Neuron (in vitro differentiated cells): ENCODE measurements around the gene WDR26.
A peak's percentile ranks its signal among the peaks of the same experiment; 100 is the strongest.
"Not testable (repeated sequence)": the region's sequence is repeated elsewhere in the genome, so short reads cannot be mapped to it uniquely, and the experiment has no call there.

Experiments
- H2AFZ ChIP-seq: one replicate; pipeline ENCODE4 v1.6.1; 2013; ENCODE audit warnings: low read depth, mild to moderate bottlenecking, inconsistent platforms, low read length, moderate library complexity
- H3K27me3 ChIP-seq: one replicate; pipeline ENCODE4 v1.6.1; 2013; ENCODE audit warnings: low read length; ENCODE audit not compliant: insufficient read depth
- H3K36me3 ChIP-seq: one replicate; pipeline ENCODE4 v1.6.1; 2013; ENCODE audit warnings: low read length; ENCODE audit not compliant: insufficient read depth
- H3K4me1 ChIP-seq: one replicate; pipeline ENCODE4 v1.6.1; 2013; ENCODE audit warnings: low read length; ENCODE audit not compliant: insufficient read depth
- H3K4me3 ChIP-seq: 2 replicates; pipeline ENCODE4 v1.5.1; 2013; ENCODE audit warnings: mild to moderate bottlenecking, low read length, moderate library complexity
- H3K9me3 ChIP-seq: one replicate; pipeline ENCODE4 v1.6.1; 2013; ENCODE audit warnings: low read length

The WDR26 gene

DNA sequence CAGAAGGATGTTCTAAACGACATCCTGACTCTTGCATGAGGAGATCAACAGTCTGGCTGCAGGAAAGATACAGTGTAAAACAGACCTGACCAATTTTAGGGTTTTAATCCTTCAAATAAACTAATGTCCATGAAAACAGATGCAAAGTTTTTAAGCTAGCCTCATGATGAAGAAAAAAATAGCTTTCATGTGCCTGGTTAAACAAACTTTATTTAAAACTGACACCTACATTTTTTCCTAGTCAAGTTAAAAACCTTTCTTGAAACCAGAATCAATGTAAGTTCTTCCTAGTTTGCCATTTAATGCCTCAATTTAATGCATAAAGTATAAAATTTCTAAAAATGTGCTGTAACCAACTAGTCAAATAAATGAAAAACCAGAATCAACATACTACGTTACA, 2.9 kb downstream of the WDR26 start:
- H3K9me3 ChIP-seq: no peaks in the 10 kb centered on the region
- H3K4me3 ChIP-seq: peak overlapping the region; percentile 71
- H3K4me1 ChIP-seq: peaks cover 44% of the 10 kb centered on the region
- no peaks in the 10 kb centered on the region for H3K27me3 ChIP-seq
- H3K36me3 ChIP-seq: peaks cover 34% of the 10 kb centered on the region
- H2AFZ ChIP-seq: no peak overlapping the region

DNA sequence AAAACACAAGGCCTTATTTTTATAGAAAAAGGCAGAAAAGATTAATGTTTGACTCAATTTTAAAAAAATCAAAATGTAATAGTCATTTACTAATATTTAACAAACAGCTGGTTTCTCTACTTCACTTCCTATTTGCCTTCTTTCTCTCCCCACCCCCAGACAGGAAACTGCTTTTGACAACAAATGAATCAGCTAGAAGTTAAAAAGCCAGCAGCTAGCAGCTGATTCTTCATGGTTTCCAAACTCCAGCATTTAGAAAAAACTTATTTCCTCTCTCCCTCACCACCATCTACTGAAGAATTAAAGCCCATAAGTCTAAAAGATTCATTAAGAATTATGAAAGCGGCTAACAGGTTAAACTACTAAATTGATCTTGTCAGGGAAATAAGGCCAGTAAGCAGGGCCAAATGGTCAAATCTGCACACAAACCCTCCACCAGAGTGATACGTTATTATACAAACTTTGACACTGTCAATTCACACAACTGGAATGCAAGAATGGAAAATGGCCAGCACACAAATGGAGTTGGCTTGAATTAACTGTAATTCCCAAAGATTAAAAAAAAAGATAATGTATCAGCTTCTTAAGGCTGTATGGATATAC, 4.0 kb downstream of the WDR26 start:
- H3K4me3 ChIP-seq: no peak overlapping the region
- peaks cover 37% of the 10 kb centered on the region for H3K4me1 ChIP-seq

DNA sequence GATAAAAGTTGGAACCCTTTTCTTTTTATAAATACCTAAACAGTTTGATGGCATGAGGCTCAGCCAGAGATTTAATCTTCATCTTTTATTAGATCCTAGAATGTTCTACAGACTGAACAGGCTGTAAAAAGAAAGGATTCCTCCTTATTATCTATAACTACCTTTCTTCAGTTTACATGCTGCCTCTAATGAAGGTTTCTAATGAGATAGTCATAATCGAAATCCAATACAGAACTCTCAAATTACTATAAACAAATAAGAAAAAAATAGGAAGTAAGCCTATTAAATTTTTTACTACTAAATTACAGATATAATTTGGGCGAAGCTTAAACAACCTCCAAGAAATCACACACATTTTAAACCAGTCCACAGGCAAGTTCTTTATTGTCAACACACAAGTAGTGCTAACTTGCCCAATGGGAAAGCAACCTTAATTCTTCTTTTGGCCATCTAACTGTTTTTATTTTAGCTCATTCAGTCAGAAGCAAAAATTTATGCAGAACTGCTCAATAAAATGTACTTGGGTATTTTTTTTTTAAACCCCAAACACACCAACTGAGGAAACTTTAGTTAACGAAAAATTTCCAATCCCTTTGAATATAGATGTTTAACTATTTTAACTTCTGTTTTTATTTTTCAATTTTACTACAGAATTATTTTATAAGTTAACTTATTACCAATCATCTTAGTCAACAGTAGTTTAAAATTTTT, 4.8 kb downstream of the WDR26 start:
- Histone ChIP-seq H2AFZ (no peak overlapping the region), H3K36me3 (peaks cover 48% of the 10 kb centered on the region), H3K4me3 (no peak overlapping the region), H3K9me3 (no peaks in the 10 kb centered on the region), H3K27me3 (no peaks in the 10 kb centered on the region), H3K4me1 (peaks cover 32% of the 10 kb centered on the region)

More for the DNA sequence above, 4.0 kb downstream of the WDR26 start:
- H2AFZ ChIP-seq: no peak overlapping the region
- H3K9me3 ChIP-seq: no peaks in the 10 kb centered on the region
- no peaks in the 10 kb centered on the region for H3K27me3 ChIP-seq
- peaks cover 40% of the 10 kb centered on the region for H3K36me3 ChIP-seq

DNA sequence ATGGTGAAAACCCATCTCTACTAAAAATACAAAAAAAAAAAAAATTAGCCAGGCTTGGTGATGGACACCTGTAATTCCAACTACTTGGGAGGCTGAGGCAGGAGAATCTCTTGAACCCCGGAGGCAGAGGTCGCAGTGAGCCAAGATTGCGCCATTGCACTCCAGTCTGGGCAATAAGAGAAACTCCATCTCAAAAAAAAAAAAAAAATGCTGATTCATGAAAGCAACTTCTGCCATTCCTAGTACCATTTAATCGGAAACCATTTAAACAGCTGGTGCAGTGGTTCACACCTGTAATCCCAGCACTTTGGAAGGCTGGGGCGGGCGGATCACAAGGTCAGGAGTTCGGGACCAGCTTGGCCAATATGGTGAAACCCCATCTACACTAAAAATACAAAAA, 5.9 kb downstream of the WDR26 start:
- Histone ChIP-seq H3K36me3 (peaks cover 58% of the 10 kb centered on the region), H3K4me1 (peaks cover 32% of the 10 kb centered on the region)
- not testable (repeated sequence) for H3K4me3 ChIP-seq, H3K27me3 ChIP-seq, H2AFZ ChIP-seq, H3K9me3 ChIP-seq

DNA sequence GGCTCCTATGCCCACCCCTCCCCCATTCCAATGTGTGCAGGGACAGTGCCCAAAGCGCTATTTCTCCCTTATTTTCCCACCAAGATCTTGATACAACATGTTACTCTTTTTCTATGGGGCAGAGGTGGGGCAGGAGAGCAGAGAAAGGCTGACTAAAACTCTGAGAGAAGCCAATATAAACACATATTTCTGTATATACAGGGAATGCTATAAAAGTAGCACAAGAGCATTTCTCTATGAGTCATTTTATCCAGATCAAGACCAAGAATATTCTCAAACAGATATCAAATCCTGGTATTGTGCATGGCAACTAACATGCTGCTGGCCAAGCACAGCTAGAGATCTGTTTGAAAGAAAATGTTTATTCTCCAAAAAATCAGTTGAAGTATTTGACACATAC, 7.3 kb downstream of the WDR26 start:
- Histone ChIP-seq H3K9me3 (no peaks in the 10 kb centered on the region), H3K27me3 (no peaks in the 10 kb centered on the region), H3K36me3 (peaks cover 72% of the 10 kb centered on the region), H3K4me3 (no peak overlapping the region), H3K4me1 (peaks cover 25% of the 10 kb centered on the region), H2AFZ (no peak overlapping the region)

DNA sequence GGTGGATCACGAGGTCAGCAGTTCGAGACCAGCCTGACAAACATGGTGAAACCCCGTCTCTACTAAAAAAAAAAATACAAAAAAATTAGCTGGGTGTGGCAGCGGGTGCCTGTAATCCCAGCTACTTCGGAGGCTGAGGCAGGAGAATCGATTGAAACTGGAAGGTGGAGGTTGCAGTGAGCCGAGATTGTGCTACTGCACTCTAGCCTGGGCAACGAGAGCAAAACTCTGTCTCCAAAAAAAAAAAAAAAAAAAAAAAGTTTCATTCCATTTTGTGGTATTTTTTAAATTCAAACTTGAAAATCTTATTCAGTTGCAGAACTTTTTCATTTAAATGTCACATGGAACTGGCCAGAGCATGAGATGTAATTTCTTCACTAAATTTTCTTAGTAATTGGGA, 7.7 kb downstream of the WDR26 start:
- not testable (repeated sequence) for H3K9me3 ChIP-seq, H2AFZ ChIP-seq, H3K4me3 ChIP-seq, H3K27me3 ChIP-seq
- peaks cover 76% of the 10 kb centered on the region for H3K36me3 ChIP-seq
- H3K4me1 ChIP-seq: peaks cover 20% of the 10 kb centered on the region

DNA sequence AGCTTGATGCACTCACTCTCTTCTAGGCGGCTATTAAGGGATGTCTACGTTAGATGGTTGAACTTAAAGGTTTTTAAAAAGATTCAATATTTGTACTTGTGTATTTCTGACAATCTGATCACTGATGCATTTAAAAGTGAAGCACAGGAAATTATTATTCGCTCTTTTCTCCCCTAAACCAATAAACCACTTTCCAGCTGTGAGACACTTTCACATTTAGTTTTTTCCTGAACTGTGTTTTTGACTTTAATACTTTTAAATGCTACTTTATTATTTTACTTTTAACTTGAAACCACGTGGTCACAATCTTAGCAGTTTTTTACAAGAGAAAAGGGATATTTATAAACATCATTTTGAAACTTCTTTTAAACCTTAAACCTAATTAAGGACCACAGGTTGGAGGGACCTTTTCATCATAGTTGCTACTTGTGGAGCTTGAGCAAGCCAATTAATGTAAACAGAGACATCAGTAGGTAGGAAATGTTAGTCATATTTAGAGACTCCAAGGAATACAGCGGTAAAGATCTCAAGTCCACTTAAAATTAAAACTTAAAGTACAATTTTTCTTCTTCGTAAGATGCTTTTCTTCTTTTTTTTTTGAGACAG, 9.2 kb downstream of the WDR26 start:
- Histone ChIP-seq H3K4me1 (peaks cover 5% of the 10 kb centered on the region), H3K27me3 (no peaks in the 10 kb centered on the region), H2AFZ (no peak overlapping the region), H3K9me3 (no peaks in the 10 kb centered on the region), H3K4me3 (no peak overlapping the region), H3K36me3 (peaks cover 81% of the 10 kb centered on the region)

DNA sequence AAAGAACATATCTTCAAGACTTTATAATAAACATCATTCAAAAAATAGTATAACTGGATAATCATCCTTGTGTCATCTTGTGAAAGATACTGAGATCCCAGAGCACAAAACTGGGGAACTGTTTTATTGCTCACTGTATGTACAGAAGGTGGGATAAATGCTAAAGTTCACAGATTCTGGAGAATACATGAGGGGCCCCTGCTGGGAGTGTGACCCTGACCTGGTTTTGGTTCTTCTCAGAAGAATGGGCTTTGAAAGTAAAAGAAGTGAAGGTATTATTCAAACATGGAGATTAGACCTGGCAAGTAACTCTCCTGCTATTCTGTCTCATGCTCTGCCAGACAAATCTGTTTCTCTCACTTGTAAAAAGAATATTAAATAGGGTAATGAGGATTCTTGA, 14.5 kb downstream of the WDR26 start:
- Histone ChIP-seq H3K36me3 (peaks cover 92% of the 10 kb centered on the region), H3K4me3 (no peak overlapping the region), H3K9me3 (no peaks in the 10 kb centered on the region)

DNA sequence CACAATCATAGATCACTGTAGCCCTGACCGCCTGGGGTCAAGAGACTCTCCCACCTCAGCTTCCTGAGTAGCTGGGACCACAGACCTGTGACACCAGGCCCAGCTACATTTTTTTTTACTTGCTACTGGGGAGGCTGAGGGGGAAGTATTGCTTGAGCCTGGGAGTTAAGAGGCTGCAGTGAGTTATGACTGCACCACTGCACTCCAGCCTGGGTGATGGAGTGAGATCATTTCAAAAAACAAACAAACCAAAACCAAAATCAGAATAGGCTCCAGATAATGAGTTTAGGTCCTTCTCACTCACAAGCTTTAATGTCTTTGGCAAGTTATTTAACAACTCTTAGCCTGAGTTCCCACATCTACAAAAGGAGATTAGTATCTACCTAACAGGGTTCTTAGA, 22.8 kb downstream of the WDR26 start:
- no peaks in the 10 kb centered on the region for H3K27me3 ChIP-seq
- H3K4me1 ChIP-seq: no peaks in the 10 kb centered on the region
- H2AFZ ChIP-seq: no peak overlapping the region
- H3K4me3 ChIP-seq: no peak overlapping the region
- no peaks in the 10 kb centered on the region for H3K9me3 ChIP-seq
- peaks cover 80% of the 10 kb centered on the region for H3K36me3 ChIP-seq

More for the DNA sequence above, 14.5 kb downstream of the WDR26 start:
- H3K27me3 ChIP-seq: no peaks in the 10 kb centered on the region
- H3K4me1 ChIP-seq: no peaks in the 10 kb centered on the region
- H2AFZ ChIP-seq: no peak overlapping the region

DNA sequence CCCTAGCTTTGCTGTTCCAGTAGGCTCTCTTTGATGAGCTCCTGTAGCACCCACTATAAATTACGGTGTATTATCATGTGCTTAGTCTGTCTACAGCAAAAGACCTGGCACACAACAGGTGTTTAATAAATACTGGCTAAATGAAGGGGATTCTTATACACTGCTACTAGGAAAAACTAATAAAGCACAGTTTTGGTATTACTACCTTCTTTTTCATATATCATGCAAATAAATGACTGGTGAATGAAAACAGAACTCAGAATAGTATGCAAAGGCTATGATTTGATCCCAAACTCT, 26.4 kb downstream of the WDR26 start:
- no peak overlapping the region for H3K4me3 ChIP-seq
- H3K36me3 ChIP-seq: peaks cover 85% of the 10 kb centered on the region
- no peaks in the 10 kb centered on the region for H3K27me3 ChIP-seq
- no peaks in the 10 kb centered on the region for H3K9me3 ChIP-seq
- H3K4me1 ChIP-seq: no peaks in the 10 kb centered on the region
- no peak overlapping the region for H2AFZ ChIP-seq

DNA sequence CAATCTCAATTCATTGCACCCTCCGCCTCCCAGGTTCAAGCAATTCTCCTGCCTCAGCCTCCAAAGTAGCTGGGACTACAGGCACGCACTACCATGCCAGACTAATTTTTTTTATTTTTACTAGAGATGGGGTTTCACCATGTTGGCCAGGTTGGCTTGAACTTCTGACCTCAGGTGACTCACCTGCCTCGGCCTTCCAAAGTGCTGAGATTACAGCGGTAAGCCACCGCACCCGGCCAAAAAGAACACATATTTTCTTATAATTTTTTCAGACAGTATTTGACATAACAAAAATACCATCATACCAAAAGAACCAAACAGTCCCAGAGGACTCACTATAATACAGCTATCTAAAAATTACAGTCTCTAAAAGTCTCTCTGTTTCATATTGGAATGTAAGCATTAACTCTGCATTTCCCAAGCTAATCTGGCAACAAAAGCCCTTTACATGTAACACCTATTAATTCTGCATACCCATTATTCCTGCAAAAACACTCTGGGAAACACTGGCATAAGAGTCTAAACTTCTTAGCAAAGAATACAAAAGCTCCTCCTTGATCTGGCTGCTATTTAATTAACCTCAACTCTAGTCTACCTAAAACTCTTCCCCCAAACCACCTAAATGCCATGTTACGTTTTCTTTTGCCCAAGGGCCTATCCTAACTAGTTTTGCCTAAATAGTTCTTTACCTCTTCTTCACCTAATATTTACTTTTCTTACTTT, 26.9 kb downstream of the WDR26 start:
- Histone ChIP-seq H2AFZ (no peak overlapping the region), H3K36me3 (peaks cover 84% of the 10 kb centered on the region), H3K4me1 (no peaks in the 10 kb centered on the region), H3K9me3 (no peaks in the 10 kb centered on the region), H3K4me3 (no peak overlapping the region), H3K27me3 (no peaks in the 10 kb centered on the region)

DNA sequence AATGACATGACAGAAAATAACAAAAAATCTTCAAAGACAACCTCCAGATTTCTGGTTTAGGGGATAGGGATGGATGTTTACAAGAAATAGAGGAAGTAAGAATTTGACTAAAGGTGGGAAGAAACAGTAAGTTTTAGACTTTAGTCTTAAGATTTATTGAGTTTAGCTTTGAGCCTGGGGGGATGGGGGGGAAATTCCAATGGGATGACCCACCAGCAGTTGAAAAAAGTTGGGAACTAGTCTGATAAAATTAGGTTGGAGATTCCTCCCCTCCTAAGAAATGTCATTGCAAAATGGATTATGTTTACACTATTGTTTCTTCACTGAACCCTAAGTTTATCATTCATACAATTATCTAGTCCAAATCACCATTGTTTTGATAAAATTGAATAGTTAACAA, 28.4 kb downstream of the WDR26 start:
- Histone ChIP-seq H2AFZ (no peak overlapping the region), H3K27me3 (no peaks in the 10 kb centered on the region), H3K4me1 (no peaks in the 10 kb centered on the region), H3K9me3 (no peaks in the 10 kb centered on the region), H3K4me3 (no peak overlapping the region), H3K36me3 (peaks cover 83% of the 10 kb centered on the region)

DNA sequence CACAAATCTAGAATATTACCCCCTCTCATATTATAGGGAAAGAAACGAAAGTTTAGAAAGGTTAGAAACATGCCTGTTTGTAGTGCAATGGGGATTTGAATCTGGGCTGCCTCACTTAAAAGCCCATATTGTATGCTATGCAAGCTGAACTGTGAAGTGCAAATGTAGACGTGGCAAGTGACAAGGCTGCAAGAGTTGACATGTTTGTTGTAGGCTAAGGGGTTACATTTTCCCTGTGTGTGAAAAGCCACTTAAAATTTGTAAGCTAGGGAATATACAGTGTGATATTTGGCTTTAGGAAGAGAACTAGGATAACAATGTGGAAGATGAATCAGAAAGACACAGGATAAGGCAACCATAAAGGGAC, 29.0 kb downstream of the WDR26 start:
- Histone ChIP-seq H3K9me3 (no peaks in the 10 kb centered on the region), H3K36me3 (peaks cover 82% of the 10 kb centered on the region), H3K4me3 (no peak overlapping the region), H3K27me3 (no peaks in the 10 kb centered on the region), H3K4me1 (no peaks in the 10 kb centered on the region), H2AFZ (no peak overlapping the region)
